HepG2 (cell line): ENCODE data around the gene CALU. TPM values are rescaled to one million over a fixed set of nuclear protein-coding genes. Genes with fewer than 3 reads are reported as not detected.

Experiments used
- ATAC-seq: fragments of 200-7000 bp; cut with Tn5 transposase; 3 replicates; pipeline ENCODE4 v1.9.1; 2020; ENCODE audit warnings: mild to moderate bottlenecking, moderate library complexity
- BruUV-seq: library from RNA; stranded (reverse); fragments of 400-500 nt; replicated peaks from 2 replicates; lab custom pipeline; 2021; lab: Mats Ljungman, UMichigan
- CTCF ChIA-PET: fragments of 300-600 bp; formaldehyde crosslinking; extraction: SDS; loops from one replicate; lab custom pipeline; 2021; ENCODE audit warnings: low total read pairs, inconsistent platforms, low intra/inter-chr PET ratio; lab: Yijun Ruan, JAX
- POLR2A ChIA-PET: fragments of 350-600 bp; sonication (Branson Sonifier 250); formaldehyde crosslinking; loops from one replicate; lab custom pipeline; 2020; ENCODE audit warnings: antibody characterized with exemption, inconsistent platforms; lab: Yijun Ruan, JAX
- DNase-seq: peaks from one replicate; pipeline ENCODE4 v3.0.0-alpha.2; 2015; ENCODE audit warnings: low spot score
- FAIRE-seq: peaks from 3 replicates; lab custom pipeline; 2011; peaks lifted over from hg19 to GRCh38; lab: Jason Lieb, UNC
- H2AFZ ChIP-seq: one replicate; pipeline ENCODE4 v1.6.1; 2011; ENCODE audit warnings: low read length, inconsistent platforms
- H3K27ac ChIP-seq: fragments of 300-600 bp; 3 replicates; pipeline ENCODE4 v1.8.0; 2011; ENCODE audit warnings: mixed run types, mild to moderate bottlenecking, mixed read lengths, low read length, inconsistent platforms; ENCODE audit not compliant: insufficient read depth; ENCODE audit errors: extremely low read length
- H3K27me3 ChIP-seq, 2 experiments: fragments of 200-600 bp in 1 of 2; 2 replicates in 1 of 2; 3 replicates in 1 of 2; pipeline versions ENCODE4 v1.6.0 to v1.8.0; 2011; ENCODE audit warnings: low read length in 2 of 2, mild to moderate bottlenecking in 2 of 2, moderate library complexity in 2 of 2, inconsistent platforms in 1 of 2; ENCODE audit not compliant: insufficient read depth in 2 of 2, control insufficient read depth in 1 of 2
- H3K36me3 ChIP-seq, 2 experiments: fragments of 200-600 bp in 1 of 2; replicated peaks in 1 of 2; 2 replicates in 1 of 2; 3 replicates in 1 of 2; pipeline versions ENCODE4 v1.5.1 to v1.8.0; 2011; ENCODE audit warnings: low read length in 2 of 2, inconsistent platforms in 1 of 2; ENCODE audit not compliant: insufficient read depth in 2 of 2, control insufficient read depth in 1 of 2
- H3K4me1 ChIP-seq: 2 replicates; pipeline ENCODE4 v1.5.1; 2012; ENCODE audit warnings: low read length, inconsistent platforms; ENCODE audit not compliant: insufficient read depth
- H3K4me2 ChIP-seq: 2 replicates; pipeline ENCODE4 v1.6.0; 2011; ENCODE audit warnings: low read depth, low read length, inconsistent platforms
- H3K4me3 ChIP-seq, 3 experiments: fragments of 200-600 bp in 1 of 3; sonication (generic), shearing (Covaris generic) in 1 of 3; replicated peaks in 1 of 3; 2 replicates each; pipeline ENCODE4 v1.5.1; 2011 to 2016; ENCODE audit warnings: low read length in 3 of 3, inconsistent platforms in 2 of 3, low read depth in 2 of 3, mild to moderate bottlenecking in 2 of 3, control low read depth in 1 of 3, mixed read lengths in 1 of 3; ENCODE audit not compliant: insufficient read depth in 1 of 3
- H3K79me2 ChIP-seq: one replicate; pipeline ENCODE4 v1.6.1; 2011; ENCODE audit warnings: low read length, inconsistent platforms; ENCODE audit not compliant: insufficient read depth
- H3K9ac ChIP-seq: 2 replicates; pipeline ENCODE4 v1.6.0; 2011; ENCODE audit warnings: mild to moderate bottlenecking, low read depth, low read length, inconsistent platforms; ENCODE audit not compliant: insufficient read depth
- H3K9me3 ChIP-seq: 2 replicates; pipeline ENCODE4 v1.5.1; 2012; ENCODE audit warnings: mild to moderate bottlenecking, low read length
- H4K20me1 ChIP-seq: 2 replicates; pipeline ENCODE4 v1.6.0; 2011; ENCODE audit warnings: inconsistent platforms, mild to moderate bottlenecking, low read length, moderate library complexity; ENCODE audit not compliant: insufficient read depth
- ARID3A ChIP-seq: IDR thresholded peaks from 2 replicates; pipeline ENCODE4 v1.6.1; 2012; ENCODE audit warnings: low read depth, low read length, improper control_type of control experiment
- NR2F1 ChIP-seq, 2 experiments: fragments of 450-650 bp in 1 of 2; formaldehyde crosslinking in 1 of 2; IDR thresholded peaks; 2 replicates each; pipeline versions ENCODE4 v1.5.0 to v1.6.1; 2016 to 2020; ENCODE audit warnings: mild to moderate bottlenecking in 1 of 2, missing compliant biosample characterization in 1 of 2, missing genetic modification reagents in 1 of 2, moderate library complexity in 1 of 2
- NR2F2 ChIP-seq: IDR thresholded peaks from 2 replicates; pipeline ENCODE4 v1.6.1; 2012; ENCODE audit warnings: low read depth, inconsistent platforms, borderline replicate concordance
- NR2F6 ChIP-seq, 2 experiments: IDR thresholded peaks; 2 replicates each; pipeline ENCODE4 v1.6.1; 2016; ENCODE audit warnings: antibody characterized with exemption in 1 of 2, mild to moderate bottlenecking in 1 of 2
- PCBP1 ChIP-seq: fragments of 200-400 bp; formaldehyde crosslinking; IDR thresholded peaks from 2 replicates; pipeline ENCODE4 v1.6.1; 2017; ENCODE audit warnings: mild to moderate bottlenecking, low read depth, low read length, borderline replicate concordance
- RARA ChIP-seq: IDR thresholded peaks from 2 replicates; pipeline ENCODE4 v1.6.1; 2016; ENCODE audit warnings: missing genetic modification reagents, missing compliant biosample characterization
- RBAK ChIP-seq: sonication (generic); formaldehyde crosslinking; IDR thresholded peaks from 2 replicates; pipeline ENCODE4 v1.5.1; 2020; ENCODE audit warnings: mild to moderate bottlenecking, missing genetic modification reagents
- SALL1 ChIP-seq: sonication (generic); formaldehyde crosslinking; IDR thresholded peaks from 2 replicates; pipeline ENCODE4 v1.8.0; 2022; ENCODE audit warnings: mild to moderate bottlenecking, missing genetic modification reagents
- ZNF496 ChIP-seq: sonication (generic); formaldehyde crosslinking; IDR thresholded peaks from 2 replicates; pipeline ENCODE4 v1.8.1; 2023; ENCODE audit warnings: mild to moderate bottlenecking, moderate library complexity, missing genetic modification reagents; ENCODE audit not compliant: insufficient replicate concordance
- ZNF570 ChIP-seq: sonication (generic); formaldehyde crosslinking; IDR thresholded peaks from 2 replicates; pipeline ENCODE4 v1.4.0; 2020; ENCODE audit warnings: mild to moderate bottlenecking, missing genetic modification reagents, borderline replicate concordance
- ZNF788 ChIP-seq: sonication (generic); formaldehyde crosslinking; IDR thresholded peaks from 2 replicates; pipeline ENCODE4 v1.5.0; 2020; ENCODE audit warnings: mild to moderate bottlenecking, missing genetic modification reagents, borderline replicate concordance
- WGBS: methylation state at CpG from one replicate; pipeline ENCODE4 v1.1.6; 2017; ENCODE audit warnings: low lambda C conversion rate; 5-methylcytosine and 5-hydroxymethylcytosine counted together
- in situ Hi-C: cut with HindIII; loops from 2 replicates; pipeline ENCODE4 v1.10.0; 2017; ENCODE audit warnings: low pct_unique_long_range_greater_than_20kb; ENCODE audit not compliant: extremely low pct_ligation_motif_present
- intact Hi-C: fragments of 100-400 bp; cut with micrococcal nuclease; formaldehyde crosslinking; loops from one replicate; pipeline ENCODE4 v1.10.0; 2022; ENCODE audit not compliant: unreplicated experiment
- polyA plus RNA-seq, 8 experiments: library from polyadenylated mRNA; depleted of rRNA in 3 of 8; stranded (reverse) in 7 of 8; unstranded in 1 of 8; fragments of >200 nt; fragmentation: Illumina TruSeq in 4 of 8; extraction: Trizol in 4 of 8; gene quantifications; 2 replicates each; pipeline versions ENCODE4 v1.2.1 to v1.2.3, GENCODE V29; 2011 to 2016; ENCODE audit warnings: low read depth in 4 of 8, missing spikeins in 1 of 8, mixed read lengths in 1 of 8; ENCODE audit not compliant: insufficient read depth in 1 of 8
- total RNA-seq, 5 experiments: library from RNA; depleted of rRNA; stranded (reverse); fragments of >200 nt; fragmentation: Illumina TruSeq; extraction: Trizol; gene quantifications; 2 replicates each; pipeline ENCODE4 v1.2.3, GENCODE V29; 2016; ENCODE audit warnings: low read depth in 1 of 5
- TF ChIP-seq, protein P1 (sequence below): IDR thresholded peaks from 2 replicates; pipeline ENCODE4 v1.4.0; 2020; ENCODE audit warnings: mild to moderate bottlenecking, missing genetic modification reagents

The CALU gene
- total and polyA plus RNA-seq, 2 of the 13 experiments (the other 11 are each of a cell fraction or from before 2014, with no cell fraction given): 198 to 252 TPM

- TF ChIP-seq PCBP1 (no peak), ZNF496 (CRISPR knock-in tag) (no peak), RBAK (CRISPR knock-in tag) (no peak), ZNF570 (CRISPR knock-in tag) (no peak)
Observed at GRCh38 chr7:128785738-128786137, 46.6 kb downstream of the CALU start (continued).

DNA sequence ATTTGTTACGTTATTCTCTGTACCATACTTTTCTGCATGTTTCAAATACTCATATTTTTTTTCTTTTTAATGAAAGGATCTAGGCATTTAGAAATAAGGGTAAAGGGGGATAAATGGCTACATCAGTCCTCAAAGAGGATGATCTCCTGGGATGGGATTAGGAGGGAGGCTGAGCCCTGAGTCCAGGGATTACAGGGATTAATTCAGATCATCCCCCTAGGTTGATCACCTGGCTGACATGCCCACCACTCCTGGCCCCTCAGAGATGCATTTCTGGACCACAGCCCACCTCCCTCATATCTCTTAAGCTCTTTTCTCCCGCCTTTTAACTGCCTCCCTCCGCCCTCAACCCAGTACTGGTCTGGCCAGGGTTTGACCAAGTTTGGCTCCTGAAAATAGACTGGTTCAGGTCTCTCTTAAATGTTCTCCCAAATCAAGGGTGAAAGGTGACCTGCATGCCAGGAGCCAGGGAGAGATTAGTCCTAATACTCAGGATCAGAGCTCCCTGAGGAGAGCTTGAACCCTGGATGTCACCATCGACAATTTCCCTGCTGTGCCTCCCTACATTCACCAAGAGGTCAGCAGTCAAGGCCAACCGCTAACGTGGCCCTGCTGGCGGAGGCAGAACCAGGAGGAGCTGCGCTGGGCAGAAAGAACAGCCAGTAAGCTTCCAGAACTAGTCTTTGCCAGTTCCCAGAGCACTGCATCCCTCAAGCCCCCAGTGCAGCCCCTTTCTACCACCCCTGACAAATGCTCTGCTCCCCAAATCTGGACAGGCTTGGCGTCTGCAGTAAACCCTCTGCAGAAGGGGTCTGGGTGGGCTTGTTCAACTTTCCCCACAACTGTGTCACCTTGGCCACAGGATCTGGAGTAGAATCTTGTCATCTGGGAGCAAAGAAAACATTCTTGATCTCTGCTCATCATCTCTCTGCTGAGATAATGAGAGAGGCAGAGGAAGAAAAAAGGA is 49.6 kb downstream of the CALU start:
- intact Hi-C loops (loop anchor here (10.0 kb wide), 1 partner anchor 76 kb away; the partner anchor contains the start of gene ATP6V1F), in situ Hi-C loops (no loop called here)
- ChIA-PET POLR2A (no interaction called here), CTCF (no interaction called here)
- DNase-seq (no peak), FAIRE-seq (no peak), ATAC-seq (peak; percentile 53)
- peak; percentile 72 to 83 for TF ChIP-seq NR2F1 (CRISPR knock-in tag; IDR thresholded peaks at IDR 0.05)
- TF ChIP-seq NR2F2: peak; percentile 52; the same call in 1 of the 2 replicates
- TF ChIP-seq SALL1 (CRISPR knock-in tag): peak; percentile 32; the same call in 1 of the 2 replicates
- TF ChIP-seq ARID3A: no peak
- no peak for TF ChIP-seq ZNF788 (CRISPR knock-in tag)
- peak; percentile 19; the same call in 1 of the 2 replicates for TF ChIP-seq RARA (CRISPR knock-in tag)
- peak; percentile 79 for TF ChIP-seq NR2F6 (IDR thresholded peaks at IDR 0.05)
- TF ChIP-seq NR2F6 (CRISPR knock-in tag; IDR thresholded peaks at IDR 0.05): peak; percentile 89
- TF ChIP-seq, protein P1, sequence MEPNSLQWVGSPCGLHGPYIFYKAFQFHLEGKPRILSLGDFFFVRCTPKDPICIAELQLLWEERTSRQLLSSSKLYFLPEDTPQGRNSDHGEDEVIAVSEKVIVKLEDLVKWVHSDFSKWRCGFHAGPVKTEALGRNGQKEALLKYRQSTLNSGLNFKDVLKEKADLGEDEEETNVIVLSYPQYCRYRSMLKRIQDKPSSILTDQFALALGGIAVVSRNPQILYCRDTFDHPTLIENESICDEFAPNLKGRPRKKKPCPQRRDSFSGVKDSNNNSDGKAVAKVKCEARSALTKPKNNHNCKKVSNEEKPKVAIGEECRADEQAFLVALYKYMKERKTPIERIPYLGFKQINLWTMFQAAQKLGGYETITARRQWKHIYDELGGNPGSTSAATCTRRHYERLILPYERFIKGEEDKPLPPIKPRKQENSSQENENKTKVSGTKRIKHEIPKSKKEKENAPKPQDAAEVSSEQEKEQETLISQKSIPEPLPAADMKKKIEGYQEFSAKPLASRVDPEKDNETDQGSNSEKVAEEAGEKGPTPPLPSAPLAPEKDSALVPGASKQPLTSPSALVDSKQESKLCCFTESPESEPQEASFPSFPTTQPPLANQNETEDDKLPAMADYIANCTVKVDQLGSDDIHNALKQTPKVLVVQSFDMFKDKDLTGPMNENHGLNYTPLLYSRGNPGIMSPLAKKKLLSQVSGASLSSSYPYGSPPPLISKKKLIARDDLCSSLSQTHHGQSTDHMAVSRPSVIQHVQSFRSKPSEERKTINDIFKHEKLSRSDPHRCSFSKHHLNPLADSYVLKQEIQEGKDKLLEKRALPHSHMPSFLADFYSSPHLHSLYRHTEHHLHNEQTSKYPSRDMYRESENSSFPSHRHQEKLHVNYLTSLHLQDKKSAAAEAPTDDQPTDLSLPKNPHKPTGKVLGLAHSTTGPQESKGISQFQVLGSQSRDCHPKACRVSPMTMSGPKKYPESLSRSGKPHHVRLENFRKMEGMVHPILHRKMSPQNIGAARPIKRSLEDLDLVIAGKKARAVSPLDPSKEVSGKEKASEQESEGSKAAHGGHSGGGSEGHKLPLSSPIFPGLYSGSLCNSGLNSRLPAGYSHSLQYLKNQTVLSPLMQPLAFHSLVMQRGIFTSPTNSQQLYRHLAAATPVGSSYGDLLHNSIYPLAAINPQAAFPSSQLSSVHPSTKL: 0 out of 2 replicates have a peak, but pooled peaks have one; percentile 21
- Histone ChIP-seq H3K9ac (no peak overlapping the region), H3K9me3 (no peaks in the 10 kb centered on the region), H3K4me2 (peak overlapping the region; percentile 31; the same call in 1 of the 2 replicates), H3K4me3 (no peak overlapping the region), H2AFZ (no peak overlapping the region), H3K36me3 (no peaks in the 10 kb centered on the region), H3K4me1 (peaks cover 20% of the 10 kb centered on the region), H3K79me2 (no peaks in the 10 kb centered on the region), H4K20me1 (no peaks in the 10 kb centered on the region), H3K27ac (no peak overlapping the region), H3K27me3 (peaks cover 5 to 27% of the 10 kb centered on the region in 2 experiments; a peak in 4 of 5 replicates)
- BruUV-seq: no TSS peak
- 55% methylated on average over 5 of the region's 9 CpGs for WGBS
